A549 (cell line): Measurements from ENCODE around the gene WIZ. TPM values are rescaled to one million over a fixed set of nuclear protein-coding genes. Genes with fewer than 3 reads are reported as not detected.

Experiments
- ATAC-seq, 2 experiments: fragments of 200-7000 bp in 1 of 2; fragments of >200 bp in 1 of 2; cut with Nextera tagmentation in 1 of 2; cut with Tn5 transposase in 1 of 2; 3 replicates each; pipeline versions ENCODE4 v1.8.0 to v1.9.1; 2018 to 2020; ENCODE audit warnings: mild to moderate bottlenecking in 1 of 2, moderate library complexity in 1 of 2
- CTCF ChIA-PET: fragments of 300-600 bp; sonication (Branson Sonifier 250); formaldehyde crosslinking; extraction: SDS; loops from one replicate; lab custom pipeline; 2021; ENCODE audit warnings: antibody characterized with exemption, inconsistent platforms; lab: Yijun Ruan, JAX
- POLR2A ChIA-PET: fragments of 350-600 bp; formaldehyde crosslinking; extraction: SDS; loops from one replicate; lab custom pipeline; 2021; ENCODE audit warnings: antibody characterized with exemption, inconsistent platforms; lab: Yijun Ruan, JAX
- DNase-seq, 2 experiments: peaks; one replicate each; pipeline versions ENCODE4 v3.0.0 to v3.0.0-alpha.2; 2011 to 2016; ENCODE audit warnings: low read depth in 1 of 2, low spot score in 1 of 2
- FAIRE-seq: peaks from 2 replicates; lab custom pipeline; 2011; peaks lifted over from hg19 to GRCh38; lab: Jason Lieb, UNC
- H3K27ac ChIP-seq, 2 experiments: fragments of >200 bp; sonication (Bioruptor Twin); formaldehyde crosslinking; 3 replicates each; pipeline ENCODE4 v1.5.1; 2016 to 2017
- H3K4me1 ChIP-seq: fragments of >200 bp; sonication (Bioruptor Twin); formaldehyde crosslinking; 3 replicates; pipeline ENCODE4 v1.6.1; 2016
- H3K4me2 ChIP-seq: fragments of >200 bp; sonication (Bioruptor Twin); formaldehyde crosslinking; 3 replicates; pipeline ENCODE4 v1.6.1; 2016
- H3K4me3 ChIP-seq: fragments of >200 bp; sonication (Bioruptor Twin); formaldehyde crosslinking; 3 replicates; pipeline ENCODE4 v1.5.1; 2016
- H3K9me3 ChIP-seq: fragments of >200 bp; sonication (Bioruptor Twin); formaldehyde crosslinking; 3 replicates; pipeline ENCODE4 v1.6.1; 2016
- BHLHE40 ChIP-seq: IDR thresholded peaks from 2 replicates; pipeline ENCODE4 v1.6.1; 2012; ENCODE audit warnings: low read depth, low read length, inconsistent platforms
- CBX8 ChIP-seq: fragments of 200-600 bp; sonication (generic); IDR thresholded peaks from 2 replicates; pipeline ENCODE4 v1.6.1; 2016
- CEBPB ChIP-seq, 2 experiments: fragments of >200 bp in 1 of 2; sonication (Bioruptor Twin) in 1 of 2; formaldehyde crosslinking in 1 of 2; IDR thresholded peaks; 2 replicates each; pipeline ENCODE4 v1.6.1; 2012 to 2016
- CHD2 ChIP-seq: fragments of 150-350 bp; IDR thresholded peaks from 2 replicates; pipeline ENCODE4 v1.6.1; 2014; ENCODE audit warnings: low read length; ENCODE audit not compliant: partially characterized antibody
- CHD4 ChIP-seq: fragments of 200-600 bp; sonication (generic); IDR thresholded peaks from 2 replicates; pipeline ENCODE4 v1.6.1; 2016; ENCODE audit warnings: antibody characterized with exemption, mild to moderate bottlenecking, borderline replicate concordance
- EHF ChIP-seq: fragments of 250-450 bp; sonication (Bioruptor Pico); IDR thresholded peaks from 2 replicates; pipeline ENCODE4 v1.5.0; 2020; ENCODE audit warnings: mild to moderate bottlenecking
- EP300 ChIP-seq, 2 experiments: fragments of >200 bp; sonication (Bioruptor Twin); formaldehyde crosslinking; IDR thresholded peaks; 2 replicates in 1 of 2; 3 replicates in 1 of 2; pipeline ENCODE4 v1.6.1; 2016 to 2017
- FOSB ChIP-seq: fragments of 250-450 bp; sonication (Bioruptor Pico); IDR thresholded peaks from 2 replicates; pipeline ENCODE4 v1.5.0; 2020; ENCODE audit warnings: mild to moderate bottlenecking, moderate library complexity
- FOSL2 ChIP-seq, 2 experiments: fragments of 450-650 bp in 1 of 2; fragments of >200 bp in 1 of 2; sonication (Bioruptor Twin) in 1 of 2; formaldehyde crosslinking; IDR thresholded peaks; 2 replicates each; pipeline versions ENCODE4 v1.5.0 to v1.6.1; 2016 to 2020; ENCODE audit warnings: mild to moderate bottlenecking in 1 of 2, moderate library complexity in 1 of 2
- FOXS1 ChIP-seq: fragments of 250-450 bp; sonication (Bioruptor Pico); IDR thresholded peaks from 2 replicates; pipeline ENCODE4 v1.5.0; 2020; ENCODE audit warnings: mild to moderate bottlenecking, moderate library complexity
- GATA3 ChIP-seq: IDR thresholded peaks from 2 replicates; pipeline ENCODE4 v1.6.1; 2012; ENCODE audit warnings: borderline replicate concordance
- HOXA7 ChIP-seq: fragments of 250-450 bp; sonication (Bioruptor Pico); IDR thresholded peaks from 2 replicates; pipeline ENCODE4 v1.5.0; 2020; ENCODE audit warnings: mild to moderate bottlenecking, moderate library complexity
- HOXB5 ChIP-seq: fragments of 250-450 bp; sonication (Bioruptor Pico); IDR thresholded peaks from 2 replicates; pipeline ENCODE4 v1.5.0; 2020; ENCODE audit warnings: mild to moderate bottlenecking, moderate library complexity
- JUN ChIP-seq, 2 experiments: fragments of >200 bp; sonication (Bioruptor Twin); formaldehyde crosslinking; IDR thresholded peaks; 2 replicates in 1 of 2; 3 replicates in 1 of 2; pipeline ENCODE4 v1.6.1; 2016 to 2017
- JUNB ChIP-seq: fragments of >200 bp; sonication (Bioruptor Twin); formaldehyde crosslinking; IDR thresholded peaks from 2 replicates; pipeline ENCODE4 v1.6.1; 2016
- MAFK ChIP-seq: fragments of 450-650 bp; IDR thresholded peaks from 2 replicates; pipeline ENCODE4 v1.6.1; 2014; ENCODE audit not compliant: partially characterized antibody
- PHF8 ChIP-seq: fragments of 200-600 bp; sonication (generic); IDR thresholded peaks from 2 replicates; pipeline ENCODE4 v1.6.1; 2016; ENCODE audit warnings: low read depth, mild to moderate bottlenecking, antibody characterized with exemption, moderate library complexity, borderline replicate concordance
- POLR2A ChIP-seq: IDR thresholded peaks from 2 replicates; pipeline ENCODE4 v1.6.1; 2012; ENCODE audit warnings: mild to moderate bottlenecking, low read length
- RAD21 ChIP-seq, 2 experiments: fragments of >200 bp in 1 of 2; sonication (Bioruptor Twin) in 1 of 2; formaldehyde crosslinking in 1 of 2; IDR thresholded peaks in 1 of 2; conservative IDR thresholded peaks in 1 of 2; 2 replicates in 1 of 2; 3 replicates in 1 of 2; pipeline ENCODE4 v1.6.1; 2012 to 2018; ENCODE audit warnings: inconsistent platforms in 1 of 2
- TP53 ChIP-seq: fragments of 250-450 bp; sonication (Bioruptor Pico); IDR thresholded peaks from 2 replicates; pipeline ENCODE4 v1.5.0; 2021; ENCODE audit warnings: mild to moderate bottlenecking, moderate library complexity
- ZNF302 ChIP-seq: fragments of 250-450 bp; sonication (Bioruptor Pico); IDR thresholded peaks from 2 replicates; pipeline ENCODE4 v1.9.0; 2021; ENCODE audit warnings: inconsistent platforms, mild to moderate bottlenecking, moderate library complexity
- ZSCAN20 ChIP-seq: fragments of 250-450 bp; sonication (Bioruptor Pico); IDR thresholded peaks from 2 replicates; pipeline ENCODE4 v1.8.0; 2022; ENCODE audit warnings: mild to moderate bottlenecking, moderate library complexity
- WGBS: methylation state at CpG from one replicate; pipeline ENCODE4 v1.1.6; 2017; ENCODE audit errors: missing lambda C conversion rate; 5-methylcytosine and 5-hydroxymethylcytosine counted together
- polyA plus RNA-seq, 4 experiments: library from polyadenylated mRNA; depleted of rRNA in 3 of 4; stranded (reverse); fragments of >200 nt; fragmentation: RNase III in 1 of 4; extraction: RNeasy Plus Mini Kit Qiagen cat#74134 plus additional on column Dnase treatment in 1 of 4; gene quantifications; 2 replicates in 3 of 4; 3 replicates in 1 of 4; pipeline ENCODE4 v1.2.3, GENCODE V29; 2011 to 2017
- TF ChIP-seq, protein P1 (sequence below): IDR thresholded peaks from 2 replicates; pipeline ENCODE4 v1.6.1; 2012
- TF ChIP-seq, protein P2 (sequence below): fragments of >200 bp; sonication (Bioruptor Twin); formaldehyde crosslinking; IDR thresholded peaks from 3 replicates; pipeline ENCODE4 v1.5.1; 2016
- TF ChIP-seq, protein P3 (sequence below): fragments of 450-650 bp; IDR thresholded peaks from 2 replicates; pipeline ENCODE4 v1.6.1; 2014; ENCODE audit warnings: antibody characterized with exemption
- TF ChIP-seq, protein P4 (sequence below): fragments of >200 bp; sonication (Bioruptor Twin); formaldehyde crosslinking; IDR thresholded peaks from 2 replicates; pipeline ENCODE4 v1.6.1; 2016
- TF ChIP-seq, protein P5 (sequence below): IDR thresholded peaks from 2 replicates; pipeline ENCODE4 v1.6.1; 2012; ENCODE audit warnings: low read depth, borderline replicate concordance

The WIZ gene
- polyA plus RNA-seq, 2 of the 4 experiments (the other 2 are of a cell fraction) = 3.7 to 15.1 TPM

DNA sequence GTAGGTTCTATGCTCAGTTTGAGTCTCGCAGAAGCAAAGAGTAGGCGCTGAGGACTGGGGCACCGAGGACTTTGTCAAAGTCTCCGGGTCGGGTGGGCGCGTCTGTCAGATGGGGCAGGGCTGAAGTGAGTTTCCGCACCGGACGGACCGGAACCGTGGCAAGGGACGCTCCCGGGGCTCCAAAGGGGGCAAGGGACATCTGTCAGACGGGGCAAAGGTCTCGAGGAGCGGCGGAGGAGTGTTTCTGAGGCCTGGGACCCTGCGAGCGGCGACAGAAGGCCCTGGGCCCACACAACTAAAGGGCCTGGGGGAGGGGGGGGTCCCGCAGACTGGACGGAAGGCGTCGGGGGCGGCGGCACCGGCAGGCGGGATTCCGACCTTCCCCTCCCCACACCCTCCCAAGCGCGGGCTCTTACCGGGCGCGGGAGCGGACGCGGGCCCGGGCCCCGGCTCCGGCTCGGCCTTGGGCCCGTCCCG, 17.7 kb downstream of the WIZ start:
- CTCF ChIA-PET = interaction anchor here (1.2 kb wide), 1 partner anchor 340 kb away, joined by 4 read pairs; no protein-coding TSS in a partner anchor

DNA sequence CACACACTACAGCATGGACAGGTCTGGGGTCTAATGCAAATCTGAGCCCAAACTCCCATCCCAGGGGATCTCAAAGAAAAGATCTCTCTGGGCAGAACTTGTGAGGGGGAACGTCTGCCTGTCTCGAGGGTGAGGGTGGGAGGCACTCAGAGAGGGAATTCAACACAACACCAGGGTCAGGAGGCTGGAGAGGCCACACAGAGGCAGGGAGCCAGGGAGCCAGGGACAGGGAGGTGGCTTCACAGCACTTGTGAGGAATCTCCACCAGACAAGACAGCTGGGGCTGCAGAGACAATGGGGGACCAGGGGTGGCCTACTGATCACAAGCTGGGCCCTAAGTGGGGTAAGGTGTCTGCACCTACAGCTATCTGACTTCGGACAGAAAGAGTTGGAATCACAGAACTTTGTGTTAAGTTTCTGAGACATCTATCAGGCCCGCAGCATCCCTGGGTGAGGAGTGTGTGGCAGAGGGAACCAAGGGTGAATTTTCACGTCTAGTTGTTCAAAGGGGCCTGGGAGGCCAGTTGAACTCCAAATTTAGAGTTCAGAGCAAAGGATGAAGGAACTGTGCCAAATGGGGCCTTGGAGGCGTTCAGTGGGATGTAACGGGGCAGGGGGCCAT, 18.2 kb downstream of the WIZ start:
- 15% methylated on average over 7 of the region's 7 CpGs for WGBS
- TF ChIP-seq, protein P1, sequence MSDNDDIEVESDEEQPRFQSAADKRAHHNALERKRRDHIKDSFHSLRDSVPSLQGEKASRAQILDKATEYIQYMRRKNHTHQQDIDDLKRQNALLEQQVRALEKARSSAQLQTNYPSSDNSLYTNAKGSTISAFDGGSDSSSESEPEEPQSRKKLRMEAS = no peak
- TF ChIP-seq ZSCAN20 (no peak), HOXB5 (CRISPR knock-in tag) (no peak), POLR2A (no peak), HOXA7 (CRISPR knock-in tag) (no peak), JUNB (no peak), FOXS1 (CRISPR knock-in tag) (no peak), ZNF302 (CRISPR knock-in tag) (no peak), JUN (IDR thresholded peaks at IDR 0.05) (no peak), CHD2 (no peak), GATA3 (no peak), EHF (CRISPR knock-in tag) (no peak), RAD21 (conservative IDR thresholded peaks at IDR 0.05 in 1 of 2, IDR thresholded peaks at IDR 0.05 in 1 of 2) (no peak), CBX8 (no peak), FOSB (no peak)
- TF ChIP-seq, protein P2, sequence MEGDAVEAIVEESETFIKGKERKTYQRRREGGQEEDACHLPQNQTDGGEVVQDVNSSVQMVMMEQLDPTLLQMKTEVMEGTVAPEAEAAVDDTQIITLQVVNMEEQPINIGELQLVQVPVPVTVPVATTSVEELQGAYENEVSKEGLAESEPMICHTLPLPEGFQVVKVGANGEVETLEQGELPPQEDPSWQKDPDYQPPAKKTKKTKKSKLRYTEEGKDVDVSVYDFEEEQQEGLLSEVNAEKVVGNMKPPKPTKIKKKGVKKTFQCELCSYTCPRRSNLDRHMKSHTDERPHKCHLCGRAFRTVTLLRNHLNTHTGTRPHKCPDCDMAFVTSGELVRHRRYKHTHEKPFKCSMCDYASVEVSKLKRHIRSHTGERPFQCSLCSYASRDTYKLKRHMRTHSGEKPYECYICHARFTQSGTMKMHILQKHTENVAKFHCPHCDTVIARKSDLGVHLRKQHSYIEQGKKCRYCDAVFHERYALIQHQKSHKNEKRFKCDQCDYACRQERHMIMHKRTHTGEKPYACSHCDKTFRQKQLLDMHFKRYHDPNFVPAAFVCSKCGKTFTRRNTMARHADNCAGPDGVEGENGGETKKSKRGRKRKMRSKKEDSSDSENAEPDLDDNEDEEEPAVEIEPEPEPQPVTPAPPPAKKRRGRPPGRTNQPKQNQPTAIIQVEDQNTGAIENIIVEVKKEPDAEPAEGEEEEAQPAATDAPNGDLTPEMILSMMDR = no peak
- TF ChIP-seq, protein P3, sequence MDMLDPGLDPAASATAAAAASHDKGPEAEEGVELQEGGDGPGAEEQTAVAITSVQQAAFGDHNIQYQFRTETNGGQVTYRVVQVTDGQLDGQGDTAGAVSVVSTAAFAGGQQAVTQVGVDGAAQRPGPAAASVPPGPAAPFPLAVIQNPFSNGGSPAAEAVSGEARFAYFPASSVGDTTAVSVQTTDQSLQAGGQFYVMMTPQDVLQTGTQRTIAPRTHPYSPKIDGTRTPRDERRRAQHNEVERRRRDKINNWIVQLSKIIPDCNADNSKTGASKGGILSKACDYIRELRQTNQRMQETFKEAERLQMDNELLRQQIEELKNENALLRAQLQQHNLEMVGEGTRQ = no peak
- TF ChIP-seq, protein P4, sequence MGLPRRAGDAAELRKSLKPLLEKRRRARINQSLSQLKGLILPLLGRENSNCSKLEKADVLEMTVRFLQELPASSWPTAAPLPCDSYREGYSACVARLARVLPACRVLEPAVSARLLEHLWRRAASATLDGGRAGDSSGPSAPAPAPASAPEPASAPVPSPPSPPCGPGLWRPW = no peak
- ChIA-PET CTCF (interaction anchor here (1.8 kb wide), 1 partner anchor 12 kb away, joined by 11 read pairs; the partner anchor contains the start of gene AKAP8L), POLR2A (no interaction called here)
- Histone ChIP-seq H3K4me2 (peak overlapping the region; percentile 98), H3K4me1 (peaks cover 14% of the 10 kb centered on the region; the same call in 1 of the 3 replicates), H3K27ac (peak overlapping the region; percentile 89 to 99), H3K4me3 (peak overlapping the region; percentile 71), H3K9me3 (no peaks in the 10 kb centered on the region)
- no peak for DNase-seq
- FAIRE-seq = no peak
- no peak for ATAC-seq

More for the DNA sequence above, 17.7 kb downstream of the WIZ start:
- Histone ChIP-seq H3K4me2 (peak overlapping the region; percentile 98), H3K9me3 (no peaks in the 10 kb centered on the region), H3K27ac (peak overlapping the region; percentile 89 to 99), H3K4me1 (peaks cover 14% of the 10 kb centered on the region; the same call in 1 of the 3 replicates), H3K4me3 (peak overlapping the region; percentile 71)
- 2% methylated on average over 14 of the region's 44 CpGs for WGBS
- POLR2A ChIA-PET = interaction anchor here (1.2 to 1.6 kb wide), 3 partner anchors 11 to 53 kb away, joined by 3 to 8 read pairs (median 3); partner anchors contain the start of gene AKAP8L
- ATAC-seq (no peak; a peak in 1 of 6 replicates), FAIRE-seq (no peak), DNase-seq (peak in 1 of 2 experiments; percentile 21)
- TF ChIP-seq, protein P5, sequence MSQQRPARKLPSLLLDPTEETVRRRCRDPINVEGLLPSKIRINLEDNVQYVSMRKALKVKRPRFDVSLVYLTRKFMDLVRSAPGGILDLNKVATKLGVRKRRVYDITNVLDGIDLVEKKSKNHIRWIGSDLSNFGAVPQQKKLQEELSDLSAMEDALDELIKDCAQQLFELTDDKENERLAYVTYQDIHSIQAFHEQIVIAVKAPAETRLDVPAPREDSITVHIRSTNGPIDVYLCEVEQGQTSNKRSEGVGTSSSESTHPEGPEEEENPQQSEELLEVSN = no peak
- TF ChIP-seq MAFK = no peak
- TF ChIP-seq CHD4 = no peak
- TF ChIP-seq PHF8 = no peak
- TF ChIP-seq, protein P4 = no peak
- TF ChIP-seq CEBPB (IDR thresholded peaks at IDR 0.05) = no peak
- no peak for TF ChIP-seq FOSL2 (IDR thresholded peaks at IDR 0.05)
- TF ChIP-seq FOSL2 (CRISPR knock-in tag; IDR thresholded peaks at IDR 0.05) = no peak
- no peak for TF ChIP-seq TP53 (CRISPR knock-in tag)
- TF ChIP-seq EP300 (IDR thresholded peaks at IDR 0.05) = no peak
- no peak for TF ChIP-seq EHF (CRISPR knock-in tag)
- no peak for TF ChIP-seq BHLHE40
- TF ChIP-seq, protein P3 = no peak
